BJ (cell line): ENCODE data around the gene TMEM87B. TPM values are rescaled to one million over a fixed set of nuclear protein-coding genes. Genes with fewer than 3 reads are reported as not detected.
A peak's percentile ranks its signal among the peaks of the same experiment; 100 is the strongest.

Source experiments
- CTCF ChIA-PET: fragments of 350-600 bp; formaldehyde crosslinking; extraction: SDS; loops from one replicate; lab custom pipeline; 2021; ENCODE audit warnings: antibody characterized with exemption, inconsistent platforms; lab: Yijun Ruan, JAX
- POLR2A ChIA-PET: fragments of 300-600 bp; sonication (Branson Sonifier 250); formaldehyde crosslinking; extraction: SDS; loops from one replicate; lab custom pipeline; 2021; ENCODE audit warnings: antibody characterized with exemption; lab: Charles Lee
- DNase-seq: peaks from one replicate; pipeline ENCODE4 v3.0.0-alpha.2; 2011; ENCODE audit warnings: low read depth
- H3K27me3 ChIP-seq: 2 replicates; pipeline ENCODE4 v1.6.0; 2011; ENCODE audit warnings: low read length; ENCODE audit not compliant: control insufficient read depth, insufficient read depth
- H3K36me3 ChIP-seq: 2 replicates; pipeline ENCODE4 v1.5.1; 2011; ENCODE audit warnings: low read length; ENCODE audit not compliant: control insufficient read depth, insufficient read depth
- H3K4me3 ChIP-seq: 2 replicates; pipeline ENCODE4 v1.5.1; 2011; ENCODE audit warnings: low read depth, mild to moderate bottlenecking, control low read depth, low read length
- CTCF ChIP-seq: IDR thresholded peaks from 2 replicates; pipeline ENCODE4 v1.5.1; 2011; ENCODE audit warnings: low read depth, mild to moderate bottlenecking, control low read depth, inconsistent platforms, low read length, moderate library complexity; ENCODE audit not compliant: insufficient read depth
- polyA plus RNA-seq: library from polyadenylated mRNA; depleted of rRNA; stranded (reverse); fragments of >200 nt; gene quantifications from 2 replicates; pipeline ENCODE4 v1.2.3, GENCODE V29; 2011

TMEM87B gene
- polyA plus RNA-seq, 1 experiment: 11.4 TPM

- Histone ChIP-seq H3K27me3 (no peaks in the 10 kb centered on the region), H3K36me3 (no peaks in the 10 kb centered on the region; the same call in 1 of the 2 replicates), H3K4me3 (no peak overlapping the region)
- ChIA-PET POLR2A (interaction anchor here (0.6 kb wide), 1 partner anchor 13 kb away, joined by 6 read pairs; no protein-coding TSS in a partner anchor), CTCF (no interaction called here)
- TF ChIP-seq CTCF: no peak
- DNase-seq: no peak
Observed at GRCh38 chr2:112151271-112151670, 96.2 kb downstream of the TMEM87B start.

- Histone ChIP-seq H3K4me3 (no peak overlapping the region), H3K27me3 (no peaks in the 10 kb centered on the region), H3K36me3 (no peaks in the 10 kb centered on the region; the same call in 1 of the 2 replicates)
- CTCF ChIA-PET: no interaction called here
- TF ChIP-seq CTCF: no peak
- POLR2A ChIA-PET: no interaction called here
- DNase-seq: no peak
Observed at GRCh38 chr2:112151701-112152440, 96.8 kb downstream of the TMEM87B start.

- no peak for DNase-seq
- no peak overlapping the region for H3K4me3 ChIP-seq
- H3K27me3 ChIP-seq: no peaks in the 10 kb centered on the region
- POLR2A ChIA-PET: interaction anchor here (0.7 kb wide), 1 partner anchor 15 kb away, joined by 3 read pairs; the partner anchor contains the start of gene FBLN7
- H3K36me3 ChIP-seq: no peaks in the 10 kb centered on the region; the same call in 1 of the 2 replicates
- CTCF ChIA-PET: no interaction called here
- no peak for TF ChIP-seq CTCF
Observed at GRCh38 chr2:112152476-112153178, 97.6 kb downstream of the TMEM87B start.

GRCh38 chr2:112153179-112153490 is 98.1 kb downstream of the TMEM87B start:
- Histone ChIP-seq H3K36me3 (no peaks in the 10 kb centered on the region; the same call in 1 of the 2 replicates), H3K27me3 (no peaks in the 10 kb centered on the region), H3K4me3 (no peak overlapping the region)
- CTCF ChIA-PET: no interaction called here
- no peak for TF ChIP-seq CTCF
- POLR2A ChIA-PET: interaction anchor here (0.5 to 0.7 kb wide), 3 partner anchors 9 to 99 kb away, joined by 3 to 4 read pairs (median 3); partner anchors contain the start of gene FBLN7
- DNase-seq: peak; percentile 85

- H3K27me3 ChIP-seq: no peaks in the 10 kb centered on the region
- ChIA-PET POLR2A (interaction anchor here (0.5 to 0.7 kb wide), 3 partner anchors 9 to 99 kb away, joined by 3 to 4 read pairs (median 3); partner anchors contain the start of gene FBLN7), CTCF (interaction anchor here (1.0 kb wide), 1 partner anchor 106 kb away, joined by 3 read pairs; no protein-coding TSS in a partner anchor)
- H3K4me3 ChIP-seq: no peak overlapping the region
- no peak for TF ChIP-seq CTCF
- no peak for DNase-seq
- H3K36me3 ChIP-seq: no peaks in the 10 kb centered on the region; the same call in 1 of the 2 replicates
Observed at GRCh38 chr2:112153501-112153900, 98.4 kb downstream of the TMEM87B start.
